Embryonic facial prominence (tissue), 1 donor: ENCODE measurements around the gene POLR2F.

Experiments
- DNase-seq: peaks from one replicate; pipeline ENCODE4 v3.0.0-alpha.2; 2016; ENCODE audit errors: extremely low spot score

Gene POLR2F

DNA sequence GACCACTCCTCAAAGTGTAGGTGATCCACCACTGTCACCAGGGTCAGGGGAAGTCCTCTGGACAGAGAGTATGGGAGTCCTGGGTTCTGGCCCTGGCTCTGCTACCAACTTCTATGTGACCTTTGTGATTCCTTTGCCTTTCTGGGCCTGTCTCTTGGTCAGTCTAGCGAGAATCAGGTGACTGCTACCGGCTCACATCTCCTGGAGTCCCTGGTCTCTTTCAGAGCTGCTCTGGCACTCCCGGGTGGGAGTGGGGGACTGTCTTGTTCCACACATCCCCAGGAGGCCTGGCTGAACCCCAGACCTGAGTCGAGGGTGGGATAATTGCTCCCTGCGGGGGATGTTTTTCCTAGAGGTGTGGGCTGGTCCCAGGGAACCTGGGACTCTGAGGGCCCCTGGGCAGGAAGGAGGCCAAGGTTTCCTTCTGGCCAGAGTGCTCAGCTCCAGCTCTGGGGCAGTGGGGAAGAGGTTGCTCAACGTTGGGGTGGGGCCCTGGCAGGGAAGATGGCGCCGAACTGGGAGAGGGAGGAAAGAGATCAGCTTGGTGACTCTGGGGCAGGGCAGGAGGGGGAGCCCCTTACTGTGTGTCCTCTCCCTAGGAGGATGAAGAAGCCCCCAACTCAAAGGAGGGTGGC lies 28.8 kb downstream of the POLR2F start:
- DNase-seq, result no peak

DNA sequence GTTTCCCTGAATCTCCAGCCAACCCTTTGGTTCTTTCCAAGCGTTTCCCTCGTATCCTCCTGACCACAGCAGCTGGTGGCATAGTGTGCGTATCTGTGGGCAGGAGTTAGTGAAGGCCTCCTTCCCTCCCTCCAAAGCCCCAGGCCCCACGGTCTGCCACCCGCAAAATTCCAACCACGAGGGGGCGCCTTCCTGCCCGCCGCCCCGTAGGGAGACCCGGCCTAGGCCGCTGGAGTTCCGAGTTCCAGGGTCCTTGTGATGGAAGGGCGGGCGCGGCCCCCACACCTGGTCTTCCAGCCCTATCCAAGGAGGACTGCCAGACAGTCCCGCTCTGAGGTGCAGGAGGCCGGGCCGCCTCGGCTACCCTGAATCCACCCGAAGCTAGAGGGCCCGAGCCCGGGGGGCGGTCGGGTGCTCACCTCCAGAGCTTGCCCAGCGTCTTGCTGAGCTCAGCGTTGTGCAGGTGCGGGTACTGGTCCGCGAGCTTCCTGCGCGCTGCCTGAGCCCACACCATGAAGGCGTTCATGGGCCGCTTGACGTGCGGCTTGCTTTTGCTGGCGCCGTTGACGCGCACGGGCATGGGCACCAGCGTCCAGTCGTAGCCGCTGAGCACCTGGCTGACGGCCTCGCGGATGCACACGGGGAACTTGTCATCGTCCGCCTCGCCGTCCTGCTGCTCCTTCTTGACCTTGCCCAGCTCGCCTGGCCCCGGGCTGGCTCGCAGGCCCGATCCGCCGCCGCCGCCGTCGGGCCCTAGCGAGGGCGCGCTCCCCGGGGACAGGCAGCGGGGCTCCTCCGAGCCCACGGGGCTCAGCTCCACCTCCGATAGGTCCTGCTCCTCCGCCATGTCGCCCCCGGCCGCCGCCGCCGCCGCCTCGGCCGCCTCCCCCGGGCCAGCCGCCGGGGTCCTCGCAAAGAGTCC lies 29.7 kb downstream of the POLR2F start:
- no peak for DNase-seq

DNA sequence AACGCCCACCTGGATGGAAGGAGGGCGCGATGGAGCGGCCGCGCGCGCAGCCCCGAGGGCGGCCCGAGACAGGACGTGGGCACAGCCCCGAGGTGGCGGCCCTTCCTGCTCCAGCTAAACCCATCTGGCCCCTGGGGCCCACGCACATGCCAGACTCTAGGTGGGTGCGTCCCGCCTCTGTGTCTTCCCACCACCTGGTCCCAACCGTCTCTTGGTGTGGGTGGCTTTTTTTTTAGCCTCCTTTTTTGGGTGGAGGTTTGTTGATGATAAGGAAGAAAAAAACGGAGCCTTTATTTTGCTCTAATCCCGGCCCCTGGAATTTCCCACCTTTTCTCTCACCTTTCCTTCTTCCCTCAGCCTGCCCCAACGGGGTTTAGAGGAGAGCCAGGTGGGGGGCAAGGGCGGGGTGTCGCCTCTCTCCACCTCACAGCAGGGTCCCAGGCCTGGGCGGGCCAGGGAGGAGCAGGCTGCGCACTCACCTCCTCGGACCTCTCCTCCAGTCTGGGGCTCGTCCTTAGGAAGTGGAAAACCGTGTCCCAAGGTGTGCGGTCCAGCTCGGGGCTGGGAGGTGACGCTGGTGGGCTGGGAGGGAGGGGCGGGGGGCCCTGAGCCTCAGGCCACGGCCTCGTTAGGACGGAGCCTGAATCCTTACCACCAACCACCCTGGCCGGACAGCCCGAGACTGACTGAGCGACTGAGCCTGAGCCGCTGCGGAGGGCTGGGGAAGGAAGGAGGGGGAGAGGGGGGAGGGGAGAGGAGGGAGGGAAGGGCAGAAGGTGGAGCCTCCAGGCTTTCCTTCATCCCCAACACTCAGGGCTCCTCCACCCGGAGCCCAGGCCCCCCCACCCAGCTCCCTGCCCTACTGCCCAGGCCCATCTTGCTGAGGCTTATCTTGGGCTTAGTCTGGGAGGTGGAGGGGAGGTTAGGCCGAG lies 30.6 kb downstream of the POLR2F start, which contains the start of gene SOX10:
Gene SOX10 (minus strand): TSS at position 696 of the 932 bp plus-strand sequence. CDS start 771 bp downstream, outside the sequence.
- DNase-seq, result no peak

DNA sequence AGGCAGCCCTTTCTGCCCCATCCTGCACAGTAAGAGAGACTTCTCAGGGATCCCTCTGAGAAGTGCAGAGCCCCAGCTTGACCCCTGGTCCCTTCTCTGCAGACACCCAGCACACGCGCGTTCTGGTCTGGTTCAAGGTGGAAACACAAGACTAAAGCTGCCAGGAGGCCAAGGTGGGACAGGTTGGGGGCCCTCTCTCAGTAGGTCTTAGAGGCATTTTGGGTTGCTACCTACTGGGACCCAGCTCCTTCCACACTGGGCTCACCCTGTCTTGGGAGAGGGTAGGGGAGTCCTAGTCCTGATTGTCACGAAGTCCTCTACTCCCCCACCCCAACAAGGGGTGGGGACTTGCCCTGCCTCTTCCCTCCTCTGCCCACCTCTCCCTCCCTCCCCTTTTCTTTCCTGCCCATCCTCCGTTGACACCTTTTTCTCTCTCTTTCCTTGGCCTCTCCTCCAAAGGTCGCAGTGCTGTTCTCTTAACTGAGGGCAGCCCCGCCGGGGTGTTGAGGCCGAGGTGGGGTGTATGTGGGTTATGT lies 31.6 kb downstream of the POLR2F start:
- DNase-seq, result no peak

GRCh38 chr22:37985751-37986281 lies 32.3 kb downstream of the POLR2F start:
- no peak for DNase-seq

DNA sequence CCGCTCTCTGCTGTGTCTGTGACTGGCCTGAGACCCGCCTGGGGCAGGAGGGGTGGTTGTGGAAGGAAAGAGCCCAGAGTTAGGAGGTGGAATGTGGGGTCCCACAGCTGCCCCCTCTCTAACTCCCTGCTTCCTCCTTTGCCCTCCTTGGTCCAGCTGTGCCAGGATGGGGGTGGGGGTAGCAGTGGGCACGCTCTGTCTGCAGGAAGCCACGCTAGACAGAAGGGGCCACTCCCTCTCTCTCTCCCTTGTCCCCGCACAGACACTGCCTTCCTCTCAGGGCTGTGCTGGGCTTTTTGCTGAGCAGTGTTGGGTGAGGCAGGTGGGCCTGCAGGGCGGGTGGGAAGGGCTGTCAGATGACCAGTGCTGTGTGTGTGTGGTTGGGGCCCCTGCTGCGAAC lies 32.9 kb downstream of the POLR2F start:
- DNase-seq, result no peak

- DNase-seq, result no peak
These were observed 35.9 kb downstream of the POLR2F start for GRCh38 chr22:37989146-37990045.

- DNase-seq, result no peak
These were observed 36.8 kb downstream of the POLR2F start for GRCh38 chr22:37990301-37990700.

- no peak for DNase-seq
These were observed 37.4 kb downstream of the POLR2F start for GRCh38 chr22:37990862-37991261.

- no peak for DNase-seq
These were observed 38.4 kb downstream of the POLR2F start for GRCh38 chr22:37991731-37992442.

DNA sequence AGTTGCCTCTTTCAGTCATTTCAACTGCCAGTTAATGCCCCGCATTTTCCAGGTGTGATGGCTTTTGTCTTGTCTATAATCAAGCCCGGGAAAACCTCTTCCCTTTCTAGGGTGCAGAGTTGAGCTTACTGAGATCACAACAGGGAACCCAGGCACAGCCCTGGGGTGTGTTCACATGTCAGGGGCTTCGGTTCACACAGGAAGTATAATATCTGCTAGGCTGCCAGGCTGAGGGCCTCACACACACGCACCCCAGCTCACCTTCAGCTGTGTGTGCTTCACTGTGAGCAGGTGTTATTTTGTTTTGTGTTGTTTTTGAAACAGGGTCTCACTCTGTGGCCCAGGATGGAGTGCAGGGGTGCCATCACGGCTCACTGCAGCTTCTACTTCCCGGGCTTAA lies 40.5 kb downstream of the POLR2F start:
- DNase-seq, result no peak

DNA sequence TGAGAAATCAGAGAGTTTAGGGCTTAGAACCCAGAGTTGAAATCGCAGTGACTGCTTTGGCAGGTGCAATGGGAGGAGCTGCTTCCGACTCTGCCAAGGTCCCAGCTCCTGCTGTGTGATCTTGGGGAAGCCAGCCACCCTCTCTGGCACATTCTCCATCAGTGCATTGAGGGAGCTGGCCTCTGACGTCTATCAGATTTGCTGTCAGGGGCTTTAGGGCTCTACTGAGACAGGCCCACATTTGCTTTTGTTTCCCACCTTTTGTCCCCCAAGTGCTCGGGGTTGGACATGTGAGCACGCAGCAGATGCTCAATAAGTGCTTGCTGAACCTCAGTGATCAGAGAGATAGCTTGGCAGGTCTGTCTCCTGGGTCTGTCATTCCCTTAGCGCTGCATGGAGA lies 41.5 kb downstream of the POLR2F start:
- DNase-seq, result no peak

DNA sequence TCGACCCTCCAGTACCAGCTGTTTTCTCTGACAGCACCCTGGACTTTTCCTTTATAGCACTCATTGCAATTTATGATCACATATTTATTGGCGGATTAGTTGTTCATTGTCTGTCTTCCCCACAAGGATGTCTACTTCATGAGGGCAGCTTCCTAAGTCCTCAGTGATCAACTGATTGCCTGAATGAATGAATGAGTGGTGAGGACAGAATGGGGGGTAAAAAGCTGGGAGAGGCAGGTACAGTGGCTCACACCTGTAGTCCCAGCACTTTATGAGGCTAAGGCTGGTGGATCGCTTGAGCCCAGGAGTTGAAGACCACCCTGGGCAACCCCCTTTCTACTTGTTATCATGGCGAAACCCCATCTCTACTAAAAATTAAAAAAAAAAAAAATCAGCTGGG lies 42.0 kb downstream of the POLR2F start:
- no peak for DNase-seq

DNA sequence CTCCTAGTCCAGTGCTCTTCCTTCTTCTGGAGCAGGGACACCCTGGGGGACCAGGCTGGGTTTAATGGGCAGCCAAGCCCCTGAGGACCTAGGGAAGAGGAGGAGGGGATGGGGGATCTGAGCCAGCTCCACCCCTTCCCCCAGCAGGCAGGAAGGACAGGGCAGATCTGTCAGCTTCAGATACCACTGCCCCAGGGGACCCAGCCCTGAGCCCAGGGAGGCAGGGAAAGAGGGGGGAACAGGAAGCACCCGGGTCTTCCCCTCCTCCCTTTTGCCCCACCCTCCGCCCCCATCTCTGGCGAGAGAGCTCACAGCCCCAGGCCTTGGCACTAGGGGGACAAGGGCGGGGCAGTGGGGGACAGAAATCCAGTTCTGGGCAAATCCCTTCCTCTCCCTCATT lies 42.6 kb downstream of the POLR2F start:
- no peak for DNase-seq

DNA sequence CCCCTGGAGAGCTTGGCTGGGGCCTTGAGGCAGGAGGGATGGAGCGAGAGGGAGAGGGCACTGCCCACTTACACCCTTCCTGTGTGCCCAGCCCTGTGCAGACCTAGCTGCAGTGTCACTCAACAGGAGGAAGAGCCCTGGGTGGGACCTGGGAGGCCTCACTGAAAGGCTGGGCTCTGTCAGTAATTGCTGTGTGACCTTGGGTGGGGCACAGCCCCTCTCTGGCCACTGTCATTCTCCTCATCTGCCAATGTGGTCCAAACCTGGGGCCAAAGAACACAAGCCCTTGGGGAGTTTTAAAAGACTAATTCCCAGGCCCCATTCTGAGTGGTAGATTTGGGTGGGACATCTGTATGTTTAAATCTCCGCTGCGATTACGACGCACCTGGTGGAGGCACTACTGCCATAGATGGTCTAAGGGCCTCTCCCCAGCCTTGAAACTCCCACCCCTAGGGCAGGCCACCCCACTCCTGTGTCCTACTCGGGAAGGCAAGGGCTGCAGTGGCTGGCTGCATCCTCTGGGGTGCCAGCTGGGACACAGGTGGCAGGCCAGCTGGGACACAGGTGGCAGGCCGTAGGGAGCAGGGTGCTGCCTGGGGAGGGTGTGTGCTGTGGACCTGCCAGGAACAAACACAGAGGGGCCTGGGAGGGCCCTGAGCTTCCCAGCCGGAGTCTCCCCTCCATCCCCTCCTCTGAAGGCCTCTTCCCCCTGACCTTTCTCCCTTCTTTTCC lies 43.2 kb downstream of the POLR2F start:
- DNase-seq, result no peak

DNA sequence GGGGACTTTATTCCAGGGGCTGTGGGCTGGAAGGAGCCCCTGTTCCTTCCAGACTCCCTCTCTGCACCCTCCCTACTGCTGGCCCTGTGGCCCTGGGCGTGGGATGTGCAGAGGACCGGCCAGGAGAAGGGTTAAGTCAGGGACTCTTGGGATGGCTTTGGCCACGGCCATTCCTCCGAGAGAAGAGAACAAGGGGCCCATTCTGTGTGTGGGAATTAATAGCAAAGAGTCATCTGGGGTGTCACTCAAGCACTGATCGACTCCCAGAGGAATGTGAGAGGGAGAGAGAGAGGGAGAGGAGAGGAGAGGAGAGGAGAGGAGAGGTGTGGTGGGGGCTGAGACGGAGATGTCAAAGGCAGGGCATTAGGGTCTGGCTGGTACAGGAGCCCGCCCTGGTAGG lies 45.0 kb downstream of the POLR2F start:
- DNase-seq, result no peak

GRCh38 chr22:37999236-37999635 lies 45.7 kb downstream of the POLR2F start:
- DNase-seq, result no peak

DNA sequence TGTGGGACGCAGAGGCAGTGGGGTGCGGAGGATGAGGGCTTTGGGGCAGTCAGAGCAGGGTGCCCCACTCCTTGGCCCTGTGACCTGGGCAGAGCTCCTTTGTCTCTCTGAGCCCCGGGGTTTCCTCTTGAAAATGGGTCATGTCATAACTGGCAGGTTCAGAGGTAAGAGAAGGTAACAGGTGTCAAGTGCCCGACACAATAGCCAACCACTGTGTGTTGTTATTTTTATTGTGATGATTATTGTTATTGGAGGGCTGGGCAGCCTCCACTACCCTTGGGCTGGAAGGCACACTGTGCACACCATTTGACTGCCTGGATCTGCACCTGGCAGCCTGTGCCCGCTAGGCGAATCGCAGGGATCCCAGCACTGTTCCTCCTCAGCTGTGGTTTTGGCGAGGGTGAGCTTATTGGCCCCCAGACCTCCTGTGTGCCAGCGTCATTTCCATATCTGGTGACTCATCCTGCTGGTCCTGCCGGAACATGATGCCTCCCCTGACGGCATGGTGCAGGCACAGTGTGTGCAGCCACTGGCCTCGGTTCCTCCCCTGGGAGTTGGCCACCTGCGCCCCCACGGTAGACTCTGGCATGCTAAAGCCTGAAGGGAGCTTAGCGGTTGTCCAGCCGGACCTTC lies 46.3 kb downstream of the POLR2F start:
- no peak for DNase-seq

DNA sequence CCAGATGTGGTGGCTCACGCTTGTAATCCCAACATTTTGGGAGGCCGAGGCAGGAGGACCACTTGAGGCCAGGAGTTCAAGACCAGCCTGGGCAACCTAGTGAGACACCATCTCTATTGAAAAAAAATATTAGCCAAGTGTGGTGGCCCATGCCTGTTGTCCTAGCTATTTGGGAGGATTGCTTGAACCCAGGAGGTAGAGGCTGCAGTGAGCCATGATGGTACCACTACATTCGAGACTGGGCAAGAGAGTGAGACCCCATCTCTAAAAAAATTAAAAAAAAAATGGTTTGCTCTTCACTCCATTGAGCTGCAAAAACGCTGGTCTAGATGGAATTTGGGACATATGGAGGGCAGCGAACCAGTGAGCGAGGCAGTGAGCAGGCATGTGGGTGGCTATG lies 52.4 kb downstream of the POLR2F start:
- DNase-seq, result no peak
